ENCODE results near the gene MRC2.

The MRC2 gene

GRCh38 chr17:62665599-62665998, 38.1 kb downstream of the MRC2 start:
- no peak for DNase-seq

GRCh38 chr17:62666061-62666800, 38.8 kb downstream of the MRC2 start:
- no peak for DNase-seq

- no peak for DNase-seq
These were observed 39.5 kb downstream of the MRC2 start for GRCh38 chr17:62666801-62667591.

- no peak for DNase-seq
These were observed 40.8 kb downstream of the MRC2 start for GRCh38 chr17:62668091-62668804.

- no peak for DNase-seq
These were observed 42.8 kb downstream of the MRC2 start for GRCh38 chr17:62670202-62670821.

- DNase-seq, result no peak
These were observed 44.1 kb downstream of the MRC2 start for GRCh38 chr17:62671553-62671952.

GRCh38 chr17:62672957-62673356, 45.5 kb downstream of the MRC2 start:
- peak; percentile 18 for DNase-seq

- no peak for DNase-seq
These were observed 46.3 kb downstream of the MRC2 start for GRCh38 chr17:62673614-62674362.

GRCh38 chr17:62674363-62674739, 46.9 kb downstream of the MRC2 start:
- no peak for DNase-seq

GRCh38 chr17:62674841-62675240, 47.4 kb downstream of the MRC2 start:
- DNase-seq, result no peak

GRCh38 chr17:62675260-62675659, 47.8 kb downstream of the MRC2 start:
- DNase-seq, result no peak

GRCh38 chr17:62675701-62676100, 48.2 kb downstream of the MRC2 start:
- DNase-seq, result no peak

GRCh38 chr17:62676231-62676943, 48.9 kb downstream of the MRC2 start:
- DNase-seq, result no peak

- DNase-seq, result no peak
These were observed 49.6 kb downstream of the MRC2 start for GRCh38 chr17:62676952-62677596.

- DNase-seq, result no peak
These were observed 50.9 kb downstream of the MRC2 start for GRCh38 chr17:62678214-62678919.

- DNase-seq, result no peak
These were observed 52.5 kb downstream of the MRC2 start for GRCh38 chr17:62679866-62680377.

- no peak for DNase-seq
These were observed 53.1 kb downstream of the MRC2 start for GRCh38 chr17:62680541-62681052.

GRCh38 chr17:62681061-62681938, 53.8 kb downstream of the MRC2 start:
- no peak for DNase-seq

GRCh38 chr17:62681939-62682381, 54.5 kb downstream of the MRC2 start:
- DNase-seq, result no peak

Measured in NCI-H2171 treated with DMSO at 0.1 percent for 48 hours (cell line).